Measurements from ENCODE around the gene ABR.

DNA sequence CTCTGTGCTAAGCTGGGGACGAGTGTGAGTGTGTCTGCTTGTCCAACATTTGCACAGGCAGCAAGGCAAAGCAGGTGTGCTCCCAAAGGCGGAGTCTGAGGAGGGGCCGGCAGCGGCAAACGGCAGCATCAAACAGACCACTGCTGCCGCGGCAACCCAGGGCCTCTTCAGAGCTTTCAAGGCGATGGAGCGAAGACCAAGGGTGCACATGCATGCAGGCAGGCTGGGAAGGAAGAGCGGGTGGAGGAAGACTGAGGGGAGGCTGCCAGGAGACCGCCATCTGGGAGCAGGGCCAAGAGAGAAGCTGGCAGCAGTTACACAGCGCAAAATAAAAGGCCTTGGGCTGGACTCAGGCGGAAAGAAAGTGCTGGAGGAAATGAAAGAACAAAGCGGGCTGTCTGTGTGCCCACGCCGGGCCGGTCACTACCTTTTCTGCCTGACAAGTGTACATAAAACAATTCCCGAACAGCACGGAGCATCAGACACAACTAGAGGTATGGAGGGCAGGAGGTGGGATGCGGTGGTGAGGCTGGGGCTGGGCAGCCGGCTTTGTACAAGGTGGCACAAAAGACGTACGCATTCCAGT lies 174.3 kb downstream of the ABR start:
- TF ChIP-seq, protein P1, sequence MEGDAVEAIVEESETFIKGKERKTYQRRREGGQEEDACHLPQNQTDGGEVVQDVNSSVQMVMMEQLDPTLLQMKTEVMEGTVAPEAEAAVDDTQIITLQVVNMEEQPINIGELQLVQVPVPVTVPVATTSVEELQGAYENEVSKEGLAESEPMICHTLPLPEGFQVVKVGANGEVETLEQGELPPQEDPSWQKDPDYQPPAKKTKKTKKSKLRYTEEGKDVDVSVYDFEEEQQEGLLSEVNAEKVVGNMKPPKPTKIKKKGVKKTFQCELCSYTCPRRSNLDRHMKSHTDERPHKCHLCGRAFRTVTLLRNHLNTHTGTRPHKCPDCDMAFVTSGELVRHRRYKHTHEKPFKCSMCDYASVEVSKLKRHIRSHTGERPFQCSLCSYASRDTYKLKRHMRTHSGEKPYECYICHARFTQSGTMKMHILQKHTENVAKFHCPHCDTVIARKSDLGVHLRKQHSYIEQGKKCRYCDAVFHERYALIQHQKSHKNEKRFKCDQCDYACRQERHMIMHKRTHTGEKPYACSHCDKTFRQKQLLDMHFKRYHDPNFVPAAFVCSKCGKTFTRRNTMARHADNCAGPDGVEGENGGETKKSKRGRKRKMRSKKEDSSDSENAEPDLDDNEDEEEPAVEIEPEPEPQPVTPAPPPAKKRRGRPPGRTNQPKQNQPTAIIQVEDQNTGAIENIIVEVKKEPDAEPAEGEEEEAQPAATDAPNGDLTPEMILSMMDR (IDR thresholded peaks at IDR 0.05): no peak
- no peak for TF ChIP-seq EZH2 (IDR thresholded peaks at IDR 0.05)
